ENCODE data around the gene FAM20B. TPM values are rescaled to one million over a fixed set of nuclear protein-coding genes. Genes with fewer than 3 reads are reported as not detected.

FAM20B gene
- total and polyA plus RNA-seq, 2 of the 8 experiments (the other 6 are each of a cell fraction or from before 2014, with no cell fraction given), result 8.3 to 36.6 TPM

GRCh38 chr1:179007233-179007632, 18.5 kb upstream of the FAM20B start:
- no peak overlapping the region for H3K14ac ChIP-seq (ENCODE audit: insufficient read length)
- H3K4me3 ChIP-seq (ENCODE audit: extremely low read depth in 1 of 4, insufficient read depth in 2 of 4, low read depth in 3 of 4, low read length in 4 of 4), result no peak overlapping the region
- FAIRE-seq (no peak), DNase-seq (ENCODE audit: low read depth in 1 of 2, low spot score in 2 of 2) (no peak)
- no peak overlapping the region for H2AK5ac ChIP-seq (ENCODE audit: low read depth, low read length)
- H2BK12ac ChIP-seq (ENCODE audit: low read depth, low read length), result no peak overlapping the region
- H2BK15ac ChIP-seq (ENCODE audit: low read length), result no peak overlapping the region
- H3K27me3 ChIP-seq (replicated peaks in 1 of 4; ENCODE audit: control insufficient read depth in 3 of 4, extremely low read depth in 1 of 4, insufficient read depth in 3 of 4, low read length in 3 of 4), result no peaks in the 10 kb centered on the region
- H3K56ac ChIP-seq (replicated peaks; ENCODE audit: insufficient read length, low read depth, low read length), result no peak overlapping the region
- no peaks in the 10 kb centered on the region for H3K79me1 ChIP-seq (ENCODE audit: low read depth, low read length)
- no peak overlapping the region for H2BK20ac ChIP-seq (ENCODE audit: low read length)
- no peak overlapping the region for H2BK5ac ChIP-seq (ENCODE audit: low read depth, low read length)
- H3K79me2 ChIP-seq (ENCODE audit: control insufficient read depth in 1 of 2, insufficient read depth in 2 of 2, low read length in 2 of 2), result no peaks in the 10 kb centered on the region
- no peak overlapping the region for H4K5ac ChIP-seq (ENCODE audit: insufficient read length, low read depth, low read length)
- H3K4me1 ChIP-seq (replicated peaks in 1 of 4; ENCODE audit: control insufficient read depth in 3 of 4, insufficient read depth in 4 of 4, low read length in 3 of 4), result no peaks in the 10 kb centered on the region
- POLR2A ChIA-PET (ENCODE audit: partially characterized antibody), result no interaction called here
- H4K20me1 ChIP-seq (replicated peaks in 1 of 2; ENCODE audit: control insufficient read depth in 1 of 2, insufficient read depth in 2 of 2, low read length in 2 of 2), result no peaks in the 10 kb centered on the region
- no peaks in the 10 kb centered on the region for H3K23me2 ChIP-seq (ENCODE audit: low read depth, low read length)
- H3K9ac ChIP-seq (replicated peaks in 1 of 4; ENCODE audit: extremely low read depth in 1 of 4, low read depth in 3 of 4, low read length in 3 of 4), result no peak overlapping the region
- H3K9me3 ChIP-seq (ENCODE audit: insufficient read depth in 2 of 2, low read depth in 1 of 2, low read length in 1 of 2), result no peaks in the 10 kb centered on the region
- no peak overlapping the region for H3K4ac ChIP-seq (replicated peaks; ENCODE audit: insufficient read length, low read depth, low read length)
- no peak overlapping the region for H2BK120ac ChIP-seq (replicated peaks; ENCODE audit: low read depth, low read length)
- no peak overlapping the region for H4K91ac ChIP-seq (replicated peaks; ENCODE audit: insufficient read length, low read length)
- WGBS, 2 experiments (ENCODE audit: extremely low coverage in 1 of 2, insufficient coverage in 1 of 2, insufficient read length in 1 of 2, insufficient replicate concordance in 2 of 2, low coverage in 1 of 2, low lambda C conversion rate in 2 of 2, missing lambda C conversion rate in 1 of 2), result 76% methylated on average over 7 of the region's 7 CpGs; no CpG with 5 or more reads in 1 of the 2 experiments
- no peak overlapping the region for H3K18ac ChIP-seq (ENCODE audit: extremely low read depth, low read length)
- H3K36me3 ChIP-seq (ENCODE audit: control insufficient read depth in 2 of 4, insufficient read depth in 4 of 4, low read length in 3 of 4), result no peaks in the 10 kb centered on the region; a peak in 1 of 8 replicates
- CTCF ChIA-PET (ENCODE audit: partially characterized antibody), result interaction anchor here (0.7 to 6.5 kb wide), 12 partner anchors 9 to 506 kb away, joined by 3 to 84 read pairs (median 4); no protein-coding TSS in a partner anchor
- no peak overlapping the region for H2AFZ ChIP-seq (ENCODE audit: low read length)
- no peak overlapping the region for H4K8ac ChIP-seq (ENCODE audit: extremely low read depth, insufficient read depth, low read length)
- no peak overlapping the region for H3K27ac ChIP-seq (ENCODE audit: low read depth, low read length)
- H3K4me2 ChIP-seq (ENCODE audit: insufficient read depth in 1 of 2, low read depth in 2 of 2, low read length in 2 of 2), result no peak overlapping the region
- no peak overlapping the region for H3K23ac ChIP-seq (ENCODE audit: insufficient read length)
- TF ChIP-seq ATF3 (IDR thresholded peaks at IDR 0.05; ENCODE audit: insufficient read depth, low read depth, low read length) (no peak), CBX8 (IDR thresholded peaks at IDR 0.05; ENCODE audit: borderline replicate concordance, low read depth, low read length) (no peak), CBX5 (IDR thresholded peaks at IDR 0.05; ENCODE audit: low read depth, low read length) (no peak), POLR2A (IDR thresholded peaks at IDR 0.05; ENCODE audit: control extremely low read depth in 1 of 2, low read depth in 2 of 2, low read length in 2 of 2) (no peak), SIX5 (IDR thresholded peaks at IDR 0.05; ENCODE audit: low read depth, low read length) (no peak), ASH2L (IDR thresholded peaks at IDR 0.05; ENCODE audit: low read length) (no peak), RAD21 (IDR thresholded peaks at IDR 0.05 in 1 of 2, conservative IDR thresholded peaks at IDR 0.05 in 1 of 2; ENCODE audit: low read depth in 2 of 2, low read length in 2 of 2) (no peak)
